HG02571 (cell line): ENCODE data around the gene DIP2B.

Source experiments
- ATAC-seq: cut with Tn5 transposase; IDR thresholded peaks from one replicate; pipeline ENCODE4 v1.9.1; 2021; ENCODE audit warnings: mild to moderate bottlenecking, moderate library complexity; ENCODE audit not compliant: unreplicated experiment

DIP2B gene

GRCh38 chr12:50611021-50611744 lies 106.4 kb downstream of the DIP2B start:
- no peak for ATAC-seq

- ATAC-seq: no peak
Measured at GRCh38 chr12:50612882-50613281, 108.1 kb downstream of the DIP2B start.

DNA sequence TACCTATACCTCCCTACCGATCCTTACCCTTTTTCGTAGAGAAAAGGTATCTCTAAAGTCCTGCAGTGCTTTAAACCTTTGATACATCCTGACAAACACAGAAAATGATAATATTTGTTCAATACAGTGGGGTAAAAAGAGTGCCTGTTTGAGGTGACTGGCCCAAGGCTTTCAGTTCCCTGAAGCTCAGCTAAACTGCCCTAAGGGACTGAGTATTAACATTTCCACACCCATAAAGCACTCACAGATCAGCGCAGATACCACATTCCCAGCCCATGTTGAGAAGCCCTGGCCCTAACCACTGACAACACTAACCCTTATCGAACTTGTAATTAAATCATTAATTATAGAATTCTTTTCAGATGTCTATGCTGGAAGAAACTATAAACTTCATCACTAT lies 108.7 kb downstream of the DIP2B start:
- ATAC-seq: no peak

DNA sequence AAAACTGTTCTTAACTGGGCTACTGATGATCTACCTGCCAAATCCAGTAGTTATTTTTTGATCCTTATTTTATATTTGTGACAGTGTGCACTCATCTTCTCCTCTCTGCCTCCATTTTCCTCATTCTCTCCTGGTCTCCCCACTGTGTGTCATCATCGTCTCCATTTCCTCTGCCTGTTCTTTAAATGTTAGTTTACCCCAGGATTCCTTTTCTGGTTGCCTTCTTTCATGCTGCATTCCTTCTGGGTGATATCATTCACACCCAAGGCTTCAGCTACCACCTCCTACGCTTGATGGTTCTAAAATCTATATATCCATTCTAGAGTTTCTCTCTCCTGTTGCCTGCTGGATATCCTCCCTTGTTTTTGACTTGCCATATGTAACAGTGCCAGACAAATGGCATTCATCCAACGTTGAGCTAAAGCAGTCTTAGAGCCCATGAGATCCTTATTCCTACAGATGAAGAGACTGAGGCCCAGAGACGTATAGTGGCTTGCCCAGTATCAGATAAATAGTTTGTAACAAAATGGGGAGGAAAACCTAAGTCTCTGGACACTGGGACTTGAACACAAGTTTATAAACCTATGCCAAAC lies 109.5 kb downstream of the DIP2B start:
- no peak for ATAC-seq

- ATAC-seq: no peak
Measured at GRCh38 chr12:50615145-50615906, 110.5 kb downstream of the DIP2B start.

GRCh38 chr12:50615907-50616296 lies 111.1 kb downstream of the DIP2B start:
- no peak for ATAC-seq

- ATAC-seq: no peak
Measured at GRCh38 chr12:50617657-50618056, 112.9 kb downstream of the DIP2B start.

DNA sequence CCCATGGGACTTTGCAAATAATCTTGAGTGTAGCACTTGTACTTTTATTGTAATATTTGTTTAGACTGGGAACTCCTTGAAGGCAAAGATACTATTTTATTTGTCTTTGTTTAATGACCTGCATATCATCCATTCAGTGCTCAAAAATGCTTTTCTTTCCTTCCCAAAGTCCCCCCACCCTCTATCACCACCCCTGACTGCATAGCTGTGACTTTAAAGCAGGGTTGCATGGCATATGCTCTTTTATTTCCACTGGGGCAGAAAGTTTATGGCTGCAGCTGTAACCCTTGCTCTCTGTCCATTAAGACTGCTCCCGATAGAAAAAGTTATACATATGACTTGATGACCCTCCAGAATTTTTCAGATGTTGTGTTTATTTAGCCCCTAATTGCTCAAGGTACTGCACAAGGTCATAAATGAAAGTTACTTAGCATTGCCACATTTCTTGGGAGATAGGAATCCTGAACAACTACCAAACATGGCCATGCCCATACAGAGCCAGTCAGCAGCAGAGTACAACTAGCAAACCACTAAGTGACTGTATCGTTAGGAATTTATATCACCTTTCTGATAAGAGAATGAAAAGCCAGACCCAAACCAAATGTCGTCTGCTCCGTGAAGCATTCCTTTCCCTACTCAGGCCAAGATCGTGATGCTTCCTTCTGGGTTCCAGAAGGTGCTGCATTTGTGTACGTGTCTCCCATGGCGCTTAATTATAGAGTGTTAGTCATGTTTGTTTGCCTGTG lies 114.3 kb downstream of the DIP2B start:
- no peak for ATAC-seq

GRCh38 chr12:50619610-50619958 lies 114.8 kb downstream of the DIP2B start:
- ATAC-seq: no peak

DNA sequence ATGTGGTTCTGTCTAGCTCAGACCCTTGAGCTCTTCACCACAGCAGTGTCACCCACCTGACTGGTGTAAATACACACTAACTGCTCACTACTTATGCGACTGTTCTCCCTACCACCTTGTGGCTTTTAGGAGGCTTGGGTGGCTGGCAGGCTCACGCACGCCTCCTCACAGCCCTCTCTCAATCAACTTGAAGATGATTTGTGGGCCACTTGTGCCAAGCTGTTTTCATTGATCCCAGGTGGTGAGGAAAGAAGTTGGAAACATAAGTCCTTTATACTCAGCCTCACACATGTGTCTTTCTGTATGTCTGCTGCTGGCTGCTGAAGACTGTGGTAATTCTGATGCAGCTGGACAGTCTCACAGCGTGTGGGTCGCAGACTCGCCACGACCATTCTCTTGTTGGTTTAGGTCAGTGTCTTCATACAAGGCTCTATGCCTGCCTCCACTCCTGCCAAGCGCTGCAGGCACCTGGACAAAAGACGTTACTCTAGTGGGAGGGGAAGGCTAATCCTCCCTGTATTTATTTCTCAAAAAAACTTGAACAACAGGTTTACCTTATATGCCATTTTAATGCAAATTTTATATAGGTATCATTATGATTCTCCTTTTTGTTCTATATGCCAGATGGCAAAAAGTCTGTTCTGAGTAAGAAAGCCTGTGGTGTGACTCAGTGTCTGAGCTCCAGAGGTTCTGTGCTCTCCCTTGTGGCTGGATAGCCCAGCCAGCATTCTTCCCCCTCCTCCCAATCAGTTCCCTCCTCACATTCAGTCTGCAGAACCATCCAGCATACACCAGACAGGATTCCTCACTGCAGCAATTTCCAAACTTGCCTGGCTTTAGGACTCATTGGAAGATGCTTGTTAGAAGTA lies 115.6 kb downstream of the DIP2B start:
- no peak for ATAC-seq

- ATAC-seq: no peak
Measured at GRCh38 chr12:50620978-50621360, 116.2 kb downstream of the DIP2B start.

- ATAC-seq: no peak
Measured at GRCh38 chr12:50621399-50622300, 116.9 kb downstream of the DIP2B start.

- ATAC-seq: no peak
Measured at GRCh38 chr12:50625029-50625925, 120.5 kb downstream of the DIP2B start.

- ATAC-seq: no peak
Measured at GRCh38 chr12:50626026-50626425, 121.2 kb downstream of the DIP2B start.

- ATAC-seq: no peak
Measured at GRCh38 chr12:50627491-50627890, 122.7 kb downstream of the DIP2B start.

DNA sequence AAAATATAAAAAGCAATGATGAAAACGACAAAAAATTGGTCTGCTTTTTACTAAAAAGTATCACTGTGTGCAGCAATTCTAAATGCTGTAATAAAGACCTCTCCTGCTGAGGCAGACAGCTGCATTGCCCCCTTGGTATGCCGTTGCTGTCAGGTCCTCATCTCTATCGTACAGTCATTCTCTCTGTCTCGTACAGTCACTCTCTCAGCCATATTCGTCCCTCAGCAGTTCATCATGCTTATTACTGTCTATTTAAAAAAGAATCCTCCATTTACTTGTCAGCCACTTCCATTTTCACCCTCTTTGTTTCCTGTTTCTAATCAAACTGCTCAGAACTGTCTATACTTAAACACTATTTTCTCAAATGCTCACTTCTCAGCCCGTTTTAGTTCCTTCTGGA lies 123.6 kb downstream of the DIP2B start:
- no peak for ATAC-seq

- no peak for ATAC-seq
Measured at GRCh38 chr12:50633955-50634354, 129.2 kb downstream of the DIP2B start.

GRCh38 chr12:50634379-50634778 lies 129.6 kb downstream of the DIP2B start:
- no peak for ATAC-seq

DNA sequence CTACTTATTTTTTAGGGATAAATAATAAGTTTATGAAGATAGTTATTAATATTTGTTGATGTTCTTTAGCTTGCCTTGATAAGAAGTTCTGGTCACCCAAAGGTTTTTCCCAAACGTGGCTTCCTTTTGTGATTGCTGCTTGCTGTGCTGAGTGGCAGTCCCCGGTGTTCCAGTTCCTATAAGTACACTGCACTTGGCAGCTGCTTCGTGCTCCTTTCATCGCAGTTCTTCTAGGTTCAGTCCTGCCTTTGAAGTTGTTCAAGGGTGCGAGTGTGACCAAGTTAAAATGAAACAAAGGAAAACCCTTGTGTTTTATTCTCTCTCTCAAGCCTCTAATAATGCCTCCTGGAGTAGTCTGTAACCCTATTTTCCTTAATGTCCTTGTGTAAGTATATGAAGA lies 130.6 kb downstream of the DIP2B start:
- no peak for ATAC-seq
